Measurements from ENCODE around the gene HIC2. TPM values are rescaled to one million over a fixed set of nuclear protein-coding genes. Genes with fewer than 3 reads are reported as not detected.
"Not testable (repeated sequence)": the region's sequence is repeated elsewhere in the genome, so short reads cannot be mapped to it uniquely, and the experiment has no call there.

Gene HIC2
- total RNA-seq, 1 donor from 2014 or later = 60.7 TPM

- Mint-ChIP-seq H3K27me3 (ENCODE audit: unreplicated experiment) (peaks cover 10% of the 10 kb centered on the region), H3K4me3 (ENCODE audit: unreplicated experiment) (peak overlapping the region; percentile 40), H3K9me3 (ENCODE audit: unreplicated experiment) (peaks cover 5% of the 10 kb centered on the region), H3K36me3 (ENCODE audit: unreplicated experiment) (no peaks in the 10 kb centered on the region), H3K4me1 (ENCODE audit: low read depth, unreplicated experiment) (peaks cover 21% of the 10 kb centered on the region), H3K27ac (ENCODE audit: unreplicated experiment) (no peak overlapping the region)
- peak; percentile 34 for DNase-seq
- TF ChIP-seq CTCF (IDR thresholded peaks at IDR 0.05; ENCODE audit: partially characterized antibody, unreplicated experiment) = no peak
These were observed 33.7 kb downstream of the HIC2 start for GRCh38 chr22:21450858-21451353.

- peaks cover 13% of the 10 kb centered on the region for H3K27me3 Mint-ChIP-seq (ENCODE audit: unreplicated experiment)
- H3K9me3 Mint-ChIP-seq (ENCODE audit: unreplicated experiment) = peaks cover 5% of the 10 kb centered on the region
- DNase-seq = peak; percentile 17
- no peaks in the 10 kb centered on the region for H3K36me3 Mint-ChIP-seq (ENCODE audit: unreplicated experiment)
- no peak for TF ChIP-seq CTCF (IDR thresholded peaks at IDR 0.05; ENCODE audit: partially characterized antibody, unreplicated experiment)
- peak overlapping the region; percentile 12 for H3K27ac Mint-ChIP-seq (ENCODE audit: unreplicated experiment)
- peak overlapping the region; percentile 40 for H3K4me3 Mint-ChIP-seq (ENCODE audit: unreplicated experiment)
- peaks cover 22% of the 10 kb centered on the region for H3K4me1 Mint-ChIP-seq (ENCODE audit: low read depth, unreplicated experiment)
These were observed 34.7 kb downstream of the HIC2 start for GRCh38 chr22:21451545-21452520.

GRCh38 chr22:21452666-21453065 lies 35.5 kb downstream of the HIC2 start:
- peaks cover 10% of the 10 kb centered on the region for H3K27me3 Mint-ChIP-seq (ENCODE audit: unreplicated experiment)
- not testable (repeated sequence) for DNase-seq; H3K27ac Mint-ChIP-seq (ENCODE audit: unreplicated experiment); H3K9me3 Mint-ChIP-seq (ENCODE audit: unreplicated experiment); H3K36me3 Mint-ChIP-seq (ENCODE audit: unreplicated experiment); H3K4me3 Mint-ChIP-seq (ENCODE audit: unreplicated experiment)
- H3K4me1 Mint-ChIP-seq (ENCODE audit: low read depth, unreplicated experiment) = peaks cover 27% of the 10 kb centered on the region

GRCh38 chr22:21454998-21455333 lies 37.8 kb downstream of the HIC2 start:
- not testable (repeated sequence) for H3K27ac Mint-ChIP-seq (ENCODE audit: unreplicated experiment); H3K36me3 Mint-ChIP-seq (ENCODE audit: unreplicated experiment); H3K9me3 Mint-ChIP-seq (ENCODE audit: unreplicated experiment); DNase-seq; H3K4me3 Mint-ChIP-seq (ENCODE audit: unreplicated experiment); H3K27me3 Mint-ChIP-seq (ENCODE audit: unreplicated experiment)
- H3K4me1 Mint-ChIP-seq (ENCODE audit: low read depth, unreplicated experiment) = peaks cover 18% of the 10 kb centered on the region

GRCh38 chr22:21455334-21456089 lies 38.3 kb downstream of the HIC2 start:
- H3K27me3 Mint-ChIP-seq (ENCODE audit: unreplicated experiment) = peaks cover 7% of the 10 kb centered on the region
- TF ChIP-seq CTCF (IDR thresholded peaks at IDR 0.05; ENCODE audit: partially characterized antibody, unreplicated experiment) = no peak
- no peak overlapping the region for H3K4me3 Mint-ChIP-seq (ENCODE audit: unreplicated experiment)
- H3K4me1 Mint-ChIP-seq (ENCODE audit: low read depth, unreplicated experiment) = peaks cover 18% of the 10 kb centered on the region
- peaks cover 2% of the 10 kb centered on the region for H3K9me3 Mint-ChIP-seq (ENCODE audit: unreplicated experiment)
- no peaks in the 10 kb centered on the region for H3K36me3 Mint-ChIP-seq (ENCODE audit: unreplicated experiment)
- no peak for DNase-seq
- H3K27ac Mint-ChIP-seq (ENCODE audit: unreplicated experiment) = no peak overlapping the region

Measured in glutamatergic neuron (in vitro differentiated cells).